PC-9 (cell line): ENCODE data around the gene GANAB. TPM values are rescaled to one million over a fixed set of nuclear protein-coding genes. Genes with fewer than 3 reads are reported as not detected.
A peak's percentile ranks its signal among the peaks of the same experiment; 100 is the strongest.
"Not testable (repeated sequence)": the region's sequence is repeated elsewhere in the genome, so short reads cannot be mapped to it uniquely, and the experiment has no call there.

Source experiments
- BruUV-seq: library from RNA; stranded (reverse); fragments of 400-500 nt; replicated peaks from 2 replicates; lab custom pipeline; 2021; lab: Mats Ljungman, UMichigan
- CTCF ChIA-PET: fragments of 300-600 bp; sonication (Branson Sonifier 250); formaldehyde crosslinking; loops from one replicate; lab custom pipeline; 2022; ENCODE audit warnings: antibody characterized with exemption; lab: Charles Lee
- POLR2A ChIA-PET: fragments of 300-600 bp; sonication (Branson Sonifier 250); formaldehyde crosslinking; loops from one replicate; lab custom pipeline; 2022; ENCODE audit warnings: antibody characterized with exemption; ENCODE audit not compliant: unreplicated experiment; lab: Charles Lee
- DNase-seq, 2 experiments: peaks; one replicate each; pipeline versions ENCODE4 v3.0.0 to v3.0.0-alpha.2; 2015 to 2022; ENCODE audit warnings: mixed read lengths in 1 of 2
- H2AFZ ChIP-seq: fragments of 200-600 bp; sonication (generic); 2 replicates; pipeline ENCODE4 v1.8.1; 2017; ENCODE audit warnings: antibody characterized with exemption
- H3F3A ChIP-seq: fragments of 200-600 bp; sonication (generic); 2 replicates; pipeline ENCODE4 v1.8.1; 2017; ENCODE audit warnings: antibody characterized with exemption, mild to moderate bottlenecking, low read depth; ENCODE audit not compliant: insufficient read depth
- H3K27ac ChIP-seq: fragments of 200-600 bp; sonication (generic); 2 replicates; pipeline ENCODE4 v1.6.1; 2016; ENCODE audit warnings: mixed run types
- H3K27me3 ChIP-seq: fragments of 200-600 bp; sonication (generic); 2 replicates; pipeline ENCODE4 v1.6.1; 2016; ENCODE audit warnings: low read depth, mixed run types; ENCODE audit not compliant: insufficient read depth
- H3K36me3 ChIP-seq: fragments of 200-600 bp; sonication (generic); 2 replicates; pipeline ENCODE4 v1.6.1; 2016; ENCODE audit warnings: low read depth, mixed run types
- H3K4me1 ChIP-seq: fragments of 200-600 bp; sonication (generic); replicated peaks from 2 replicates; pipeline ENCODE4 v1.6.1; 2016; ENCODE audit warnings: mixed run types; ENCODE audit not compliant: insufficient read depth
- H3K4me2 ChIP-seq: fragments of 200-600 bp; sonication (generic); 2 replicates; pipeline ENCODE4 v1.6.1; 2017; ENCODE audit warnings: mixed run types
- H3K4me3 ChIP-seq: fragments of 200-600 bp; sonication (generic); 2 replicates; pipeline ENCODE4 v1.6.1; 2016; ENCODE audit warnings: mixed run types
- H3K79me2 ChIP-seq: fragments of 200-600 bp; sonication (generic); 2 replicates; pipeline ENCODE4 v1.6.1; 2017; ENCODE audit warnings: low read depth, mixed run types
- H3K9me2 ChIP-seq: fragments of 200-600 bp; sonication (generic); 2 replicates; pipeline ENCODE4 v1.8.1; 2017; ENCODE audit warnings: mild to moderate bottlenecking; ENCODE audit not compliant: insufficient read depth
- H3K9me3 ChIP-seq: fragments of 200-600 bp; sonication (generic); 2 replicates; pipeline ENCODE4 v1.8.1; 2016; ENCODE audit warnings: low read depth; ENCODE audit not compliant: insufficient read depth
- H4K20me1 ChIP-seq: fragments of 200-600 bp; sonication (generic); 2 replicates; pipeline ENCODE4 v1.8.1; 2017; ENCODE audit not compliant: insufficient read depth
- EZH2 ChIP-seq: fragments of 200-600 bp; sonication (generic); IDR thresholded peaks from 2 replicates; pipeline ENCODE4 v1.8.0; 2017; ENCODE audit warnings: antibody characterized with exemption, low read depth
- intact Hi-C: fragments of 100-400 bp; cut with micrococcal nuclease; formaldehyde crosslinking; loops from one replicate; pipeline ENCODE4 v1.10.0; 2022; ENCODE audit not compliant: unreplicated experiment
- total RNA-seq: library from RNA; stranded (reverse); gene quantifications from 2 replicates; pipeline ENCODE4 v1.2.3, GENCODE V29; 2021
- TF ChIP-seq, protein P1 (sequence below): fragments of 200-600 bp; sonication (generic); conservative IDR thresholded peaks from 2 replicates; pipeline ENCODE4 v1.6.1; 2017; ENCODE audit warnings: mixed run types, antibody characterized with exemption, mild to moderate bottlenecking, moderate library complexity

The GANAB gene
- total RNA-seq, 1 experiment from 2014 or later = 478 TPM

- H3K9me2 ChIP-seq = no peaks in the 10 kb centered on the region
- TF ChIP-seq, protein P1, sequence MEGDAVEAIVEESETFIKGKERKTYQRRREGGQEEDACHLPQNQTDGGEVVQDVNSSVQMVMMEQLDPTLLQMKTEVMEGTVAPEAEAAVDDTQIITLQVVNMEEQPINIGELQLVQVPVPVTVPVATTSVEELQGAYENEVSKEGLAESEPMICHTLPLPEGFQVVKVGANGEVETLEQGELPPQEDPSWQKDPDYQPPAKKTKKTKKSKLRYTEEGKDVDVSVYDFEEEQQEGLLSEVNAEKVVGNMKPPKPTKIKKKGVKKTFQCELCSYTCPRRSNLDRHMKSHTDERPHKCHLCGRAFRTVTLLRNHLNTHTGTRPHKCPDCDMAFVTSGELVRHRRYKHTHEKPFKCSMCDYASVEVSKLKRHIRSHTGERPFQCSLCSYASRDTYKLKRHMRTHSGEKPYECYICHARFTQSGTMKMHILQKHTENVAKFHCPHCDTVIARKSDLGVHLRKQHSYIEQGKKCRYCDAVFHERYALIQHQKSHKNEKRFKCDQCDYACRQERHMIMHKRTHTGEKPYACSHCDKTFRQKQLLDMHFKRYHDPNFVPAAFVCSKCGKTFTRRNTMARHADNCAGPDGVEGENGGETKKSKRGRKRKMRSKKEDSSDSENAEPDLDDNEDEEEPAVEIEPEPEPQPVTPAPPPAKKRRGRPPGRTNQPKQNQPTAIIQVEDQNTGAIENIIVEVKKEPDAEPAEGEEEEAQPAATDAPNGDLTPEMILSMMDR = no peak
- no peak for TF ChIP-seq EZH2
- H4K20me1 ChIP-seq = no peaks in the 10 kb centered on the region
- H3K9me3 ChIP-seq = no peaks in the 10 kb centered on the region
- intact Hi-C loops = loop anchor here (5.0 kb wide), 1 partner anchor 46 kb away; the partner anchor contains the start of genes C11orf98 and CSKMT
- H3K36me3 ChIP-seq = peaks cover 6% of the 10 kb centered on the region; the same call in 1 of the 2 replicates
- peaks cover 18% of the 10 kb centered on the region for H3K79me2 ChIP-seq
- peak overlapping the region; percentile 86 for H3K27ac ChIP-seq
- H3K4me1 ChIP-seq = peaks cover 20% of the 10 kb centered on the region
- POLR2A ChIA-PET = interaction anchor here (0.6 to 1.6 kb wide), 5 partner anchors 29 to 609 kb away, joined by 3 to 15 read pairs (median 9); partner anchors contain the start of genes C11orf98, CSKMT, HNRNPUL2 and INTS5
- CTCF ChIA-PET = interaction anchor here (0.6 to 1.0 kb wide), 2 partner anchors 29 to 166 kb away, joined by 3 to 5 read pairs; partner anchors contain the start of gene TUT1
- no peak for DNase-seq
- H3K27me3 ChIP-seq = no peaks in the 10 kb centered on the region
- peak overlapping the region; percentile 79 for H3K4me3 ChIP-seq
- TSS peak; percentile 29 for BruUV-seq
- H3F3A ChIP-seq = peaks cover 50% of the 10 kb centered on the region
- peak overlapping the region; percentile 75 for H3K4me2 ChIP-seq
- peak overlapping the region; percentile 88 for H2AFZ ChIP-seq
These were observed 25.3 kb downstream of the GANAB start for GRCh38 chr11:62621027-62621566.

GRCh38 chr11:62616957-62617356 lies 29.5 kb downstream of the GANAB start:
- H3K9me2 ChIP-seq, intact Hi-C loops, H3K9me3 ChIP-seq, H3K4me2 ChIP-seq, H3K27ac ChIP-seq, BruUV-seq, H2AFZ ChIP-seq, H3K36me3 ChIP-seq, H4K20me1 ChIP-seq, DNase-seq, H3K4me3 ChIP-seq, CTCF ChIA-PET, H3K27me3 ChIP-seq: not testable (repeated sequence)
- POLR2A ChIA-PET = interaction anchor here (0.6 kb wide), 1 partner anchor 25 kb away, joined by 7 read pairs; no protein-coding TSS in a partner anchor
- peaks cover 43% of the 10 kb centered on the region for H3F3A ChIP-seq
- H3K4me1 ChIP-seq = peaks cover 35% of the 10 kb centered on the region
- peaks cover 18% of the 10 kb centered on the region for H3K79me2 ChIP-seq

DNA sequence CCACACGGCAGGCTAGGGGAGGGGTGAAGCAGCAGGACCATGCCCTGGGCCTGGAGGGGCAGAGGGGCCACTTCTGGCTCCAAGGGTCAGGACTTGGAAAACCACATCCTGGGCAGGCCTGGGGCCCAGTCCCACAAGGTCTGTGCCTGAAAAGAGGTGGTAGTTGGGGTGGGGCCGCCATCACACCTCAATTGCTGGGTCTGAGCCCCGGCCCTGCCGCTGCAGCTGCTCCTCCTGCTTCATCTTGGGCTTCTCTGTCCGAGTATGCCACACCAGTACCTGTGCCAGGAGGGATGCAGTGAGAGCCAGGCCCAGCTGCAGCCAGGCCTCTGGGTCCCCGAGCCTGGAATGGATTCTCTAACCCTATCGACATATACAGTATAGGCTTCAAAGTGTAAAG lies 30.9 kb downstream of the GANAB start:
- Histone ChIP-seq H3K36me3 (no peaks in the 10 kb centered on the region), H3K27me3 (no peaks in the 10 kb centered on the region), H3K4me1 (peaks cover 38% of the 10 kb centered on the region), H2AFZ (no peak overlapping the region), H3K4me2 (no peak overlapping the region), H3F3A (peaks cover 42% of the 10 kb centered on the region), H3K4me3 (no peak overlapping the region), H4K20me1 (no peaks in the 10 kb centered on the region), H3K79me2 (peaks cover 20% of the 10 kb centered on the region), H3K27ac (no peak overlapping the region), H3K9me2 (no peaks in the 10 kb centered on the region), H3K9me3 (no peaks in the 10 kb centered on the region)
- TF ChIP-seq, protein P1 = no peak
- no peak for TF ChIP-seq EZH2
- intact Hi-C loops = no loop called here
- no TSS peak for BruUV-seq
- CTCF ChIA-PET = no interaction called here
- DNase-seq = no peak
- POLR2A ChIA-PET = interaction anchor here (0.6 kb wide), 1 partner anchor 39 kb away, joined by 3 read pairs; no protein-coding TSS in a partner anchor
